Measurements from ENCODE around the gene SETD3.

The SETD3 gene

DNA sequence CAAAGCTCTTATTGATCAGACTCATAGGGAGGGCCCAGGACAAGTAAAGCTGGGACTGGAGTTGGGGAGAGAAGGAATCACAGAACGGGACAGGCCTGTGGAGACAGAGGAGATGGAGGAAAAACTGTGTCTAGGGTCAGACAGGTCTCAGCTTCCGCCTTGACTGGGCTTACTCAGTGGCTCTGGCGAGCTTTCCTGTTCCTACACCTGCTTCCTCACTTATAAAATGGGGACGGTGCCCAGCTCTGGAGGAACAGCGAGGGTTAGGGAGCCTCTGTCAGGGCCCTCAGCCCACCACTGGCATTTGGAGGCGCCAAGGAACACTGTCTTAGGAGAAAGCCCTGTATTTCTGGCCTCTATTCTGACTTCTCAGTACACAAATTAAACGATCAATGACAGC lies 34.7 kb downstream of the SETD3 start:
- TF ChIP-seq, protein P1, sequence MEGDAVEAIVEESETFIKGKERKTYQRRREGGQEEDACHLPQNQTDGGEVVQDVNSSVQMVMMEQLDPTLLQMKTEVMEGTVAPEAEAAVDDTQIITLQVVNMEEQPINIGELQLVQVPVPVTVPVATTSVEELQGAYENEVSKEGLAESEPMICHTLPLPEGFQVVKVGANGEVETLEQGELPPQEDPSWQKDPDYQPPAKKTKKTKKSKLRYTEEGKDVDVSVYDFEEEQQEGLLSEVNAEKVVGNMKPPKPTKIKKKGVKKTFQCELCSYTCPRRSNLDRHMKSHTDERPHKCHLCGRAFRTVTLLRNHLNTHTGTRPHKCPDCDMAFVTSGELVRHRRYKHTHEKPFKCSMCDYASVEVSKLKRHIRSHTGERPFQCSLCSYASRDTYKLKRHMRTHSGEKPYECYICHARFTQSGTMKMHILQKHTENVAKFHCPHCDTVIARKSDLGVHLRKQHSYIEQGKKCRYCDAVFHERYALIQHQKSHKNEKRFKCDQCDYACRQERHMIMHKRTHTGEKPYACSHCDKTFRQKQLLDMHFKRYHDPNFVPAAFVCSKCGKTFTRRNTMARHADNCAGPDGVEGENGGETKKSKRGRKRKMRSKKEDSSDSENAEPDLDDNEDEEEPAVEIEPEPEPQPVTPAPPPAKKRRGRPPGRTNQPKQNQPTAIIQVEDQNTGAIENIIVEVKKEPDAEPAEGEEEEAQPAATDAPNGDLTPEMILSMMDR (conservative IDR thresholded peaks at IDR 0.05; ENCODE audit: low read depth, low read length), result no peak
- H3K4me3 ChIP-seq (ENCODE audit: low read depth, low read length), result no peak overlapping the region
- DNase-seq (ENCODE audit: low read depth), result no peak

DNA sequence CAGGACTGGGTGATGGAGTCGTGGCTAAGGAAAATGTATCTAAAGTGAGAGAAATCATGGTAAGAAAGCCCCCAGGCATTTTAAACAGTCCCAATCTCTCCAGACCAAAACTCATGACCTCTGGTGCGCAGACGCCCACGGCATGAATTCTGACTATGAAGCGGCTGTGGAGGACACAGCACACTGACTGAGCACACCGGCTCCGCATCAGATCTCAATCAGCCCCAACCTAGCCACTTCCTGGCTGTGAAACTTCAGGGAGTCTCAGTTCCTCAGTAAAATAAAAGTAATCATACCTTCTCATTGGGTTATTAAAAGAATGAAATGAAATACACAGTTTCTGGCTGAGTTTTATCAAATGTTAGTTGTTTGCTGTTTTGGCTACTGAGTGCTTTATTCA lies 38.7 kb downstream of the SETD3 start:
- TF ChIP-seq, protein P1 (conservative IDR thresholded peaks at IDR 0.05; ENCODE audit: low read depth, low read length), result no peak
- DNase-seq (ENCODE audit: low read depth), result no peak
- no peak overlapping the region for H3K4me3 ChIP-seq (ENCODE audit: low read depth, low read length)

DNA sequence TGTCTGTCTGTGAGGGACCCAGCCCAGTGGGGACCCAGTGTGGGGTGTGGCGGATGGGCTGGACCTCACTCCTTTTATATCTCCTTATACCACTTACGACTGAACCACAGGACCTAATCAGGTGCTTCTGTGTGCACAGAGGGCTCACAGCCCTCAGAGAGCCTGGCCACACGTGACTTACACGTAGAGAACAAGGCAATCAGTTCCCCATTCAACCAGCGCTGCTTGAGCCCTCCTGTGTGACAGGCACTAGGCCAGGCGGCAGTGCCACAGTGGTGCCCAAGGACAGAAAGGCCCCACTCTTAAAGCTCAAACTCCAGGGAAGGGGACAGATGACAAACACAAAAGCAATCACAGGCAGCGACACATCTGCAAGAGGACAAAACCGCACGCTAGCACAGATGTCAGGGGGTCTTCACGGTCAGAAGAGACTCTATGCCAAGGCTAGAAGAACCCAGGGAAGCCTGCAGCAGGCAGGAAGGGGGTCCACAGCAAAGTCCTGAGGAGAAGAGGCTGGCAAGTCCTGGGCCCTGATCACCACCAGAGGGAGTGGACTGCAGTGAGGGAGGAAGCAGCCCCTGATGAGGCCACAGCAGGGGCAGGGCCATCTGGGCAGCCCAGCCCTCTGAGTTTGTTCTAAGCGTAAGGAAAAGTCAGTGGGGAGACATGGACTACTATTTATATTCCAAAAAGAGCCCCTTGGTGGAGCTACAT lies 39.3 kb downstream of the SETD3 start:
- TF ChIP-seq, protein P1 (conservative IDR thresholded peaks at IDR 0.05; ENCODE audit: low read depth, low read length), result peak; percentile 62
- H3K4me3 ChIP-seq (ENCODE audit: low read depth, low read length), result no peak overlapping the region
- peak; percentile 49 for DNase-seq (ENCODE audit: low read depth)

DNA sequence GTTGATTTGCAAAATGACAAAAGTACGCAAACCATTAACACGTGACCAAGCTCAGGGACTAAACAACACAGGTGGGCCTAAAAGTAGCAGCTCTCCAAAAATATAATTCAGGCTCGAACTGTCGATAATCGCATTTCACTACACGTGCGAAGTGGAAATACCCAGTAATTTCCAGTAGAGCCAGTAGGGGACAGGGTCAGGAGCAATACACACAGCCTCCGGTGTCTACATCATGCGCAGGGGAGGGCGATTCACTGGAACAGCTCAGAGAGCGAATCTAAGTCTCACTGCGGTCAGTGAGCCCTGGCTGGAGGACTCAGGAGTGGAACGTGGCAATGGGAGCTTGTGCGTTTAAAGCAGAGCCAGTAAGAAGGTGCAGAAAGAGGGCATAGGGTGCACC lies 40.4 kb downstream of the SETD3 start:
- TF ChIP-seq, protein P1 (conservative IDR thresholded peaks at IDR 0.05; ENCODE audit: low read depth, low read length), result no peak
- H3K4me3 ChIP-seq (ENCODE audit: low read depth, low read length), result no peak overlapping the region
- no peak for DNase-seq (ENCODE audit: low read depth)

DNA sequence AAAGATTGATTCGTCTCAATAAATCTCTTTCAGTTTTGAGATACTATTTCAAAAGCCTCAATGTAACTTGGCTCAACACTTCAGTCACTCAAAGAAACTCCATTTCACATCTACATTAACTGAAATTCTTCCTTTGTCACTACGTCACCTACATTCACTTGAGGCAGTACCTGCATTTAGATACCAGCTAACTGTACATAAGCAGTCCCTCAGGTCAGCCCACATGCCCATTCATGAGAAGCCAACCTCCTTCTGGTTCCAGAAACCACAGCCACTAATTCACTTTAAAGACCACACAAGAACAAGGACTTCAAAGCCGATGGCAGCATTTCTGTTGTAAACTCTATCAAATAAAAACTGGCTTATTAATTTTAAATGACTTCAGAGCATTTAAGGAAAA lies 43.0 kb downstream of the SETD3 start:
- no peak overlapping the region for H3K4me3 ChIP-seq (ENCODE audit: low read depth, low read length)
- DNase-seq (ENCODE audit: low read depth), result no peak
- TF ChIP-seq, protein P1 (conservative IDR thresholded peaks at IDR 0.05; ENCODE audit: low read depth, low read length), result no peak

DNA sequence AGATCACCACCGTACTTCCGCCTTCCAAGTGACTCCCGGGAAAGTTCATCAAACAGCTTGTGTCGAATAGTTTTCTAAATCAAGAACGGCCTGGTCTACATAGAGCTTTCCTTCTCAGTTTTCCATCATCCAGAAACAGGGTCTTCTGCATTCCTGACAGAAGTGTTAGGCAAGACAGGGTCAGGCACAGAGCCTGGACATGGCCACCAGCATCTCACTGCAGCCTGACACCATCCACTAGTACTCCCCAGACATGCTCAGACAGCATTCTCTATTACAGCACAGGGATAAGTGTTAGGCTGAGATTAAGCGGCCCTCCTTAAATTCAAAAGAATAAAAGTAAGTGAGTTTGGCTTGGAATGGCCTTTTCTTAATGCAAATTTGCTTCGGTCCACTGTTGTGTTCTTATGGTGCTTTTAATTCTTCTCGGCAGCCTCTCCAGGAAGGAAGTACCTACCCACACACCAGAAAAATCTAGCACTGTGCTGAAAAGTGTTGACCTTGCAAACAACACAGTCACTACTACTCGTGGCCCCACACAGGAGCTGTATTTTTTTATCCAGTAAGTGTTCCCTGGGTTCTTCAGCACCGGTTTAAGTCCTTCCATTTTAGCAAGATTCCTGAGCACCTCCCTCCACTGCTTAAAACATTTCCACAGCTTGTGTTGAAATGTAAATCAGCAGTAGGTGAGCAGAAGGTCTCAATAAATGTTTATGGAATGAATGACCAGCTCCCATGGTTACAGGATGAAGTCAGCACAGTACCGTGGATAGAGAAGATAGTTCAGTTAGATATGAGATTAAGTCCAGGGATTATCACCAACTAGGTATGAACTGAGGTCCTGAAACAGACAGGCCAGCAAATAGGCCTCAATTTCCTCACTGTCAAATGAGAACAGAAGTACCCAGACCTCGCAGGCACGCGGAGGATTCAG lies 44.1 kb downstream of the SETD3 start:
- DNase-seq (ENCODE audit: low read depth), result peak; percentile 79
- no peak overlapping the region for H3K4me3 ChIP-seq (ENCODE audit: low read depth, low read length)
- TF ChIP-seq, protein P1 (conservative IDR thresholded peaks at IDR 0.05; ENCODE audit: low read depth, low read length), result no peak

All from choroid plexus epithelial cell (primary cell).